ENCODE results near the gene AGPAT2. TPM values are rescaled to one million over a fixed set of nuclear protein-coding genes. Genes with fewer than 3 reads are reported as not detected.

Gene AGPAT2
- total and polyA plus RNA-seq, 2 donors, result 9.8 to 78.9 TPM

Small RNA genes within 50 kb of the gene (small RNA-seq; reads per million reads assigned to genes)
- gene MIR126, result 3,913 reads per million, percentile 100 among the genes with 10 or more reads in this experiment

Other genes with a start within 250 kb of the AGPAT2 start
- gene INPP5E, start 247.6 kb downstream of the AGPAT2 start, total RNA-seq, result 5.3 TPM
- 12.6 TPM for gene INPP5E, start 247.6 kb downstream of the AGPAT2 start, polyA plus RNA-seq
- gene SEC16A, start 204.4 kb downstream of the AGPAT2 start, total RNA-seq, result 24.3 TPM
- 36.4 TPM for gene SEC16A, start 204.4 kb downstream of the AGPAT2 start, polyA plus RNA-seq
- gene NOTCH1, start 141.4 kb downstream of the AGPAT2 start, total RNA-seq, result 25.6 TPM
- 19.7 TPM for gene NOTCH1, start 141.4 kb downstream of the AGPAT2 start, polyA plus RNA-seq
- 43.6 TPM for gene EGFL7, start 24.5 kb downstream of the AGPAT2 start, total RNA-seq
- gene EGFL7, start 24.5 kb downstream of the AGPAT2 start, polyA plus RNA-seq, result 138 TPM
- 10.8 TPM for gene DIPK1B, start 25.1 kb upstream of the AGPAT2 start, total RNA-seq
- 18.9 TPM for gene DIPK1B, start 25.1 kb upstream of the AGPAT2 start, polyA plus RNA-seq
- gene LCN10, start 55.5 kb upstream of the AGPAT2 start, total RNA-seq, result not detected
- gene LCN10, start 55.5 kb upstream of the AGPAT2 start, polyA plus RNA-seq, result 11.3 TPM
- not detected for gene LCN6, start 61.1 kb upstream of the AGPAT2 start, total RNA-seq
- gene LCN6, start 61.1 kb upstream of the AGPAT2 start, polyA plus RNA-seq, result 26.6 TPM
- not detected for gene LCN8, start 70.8 kb upstream of the AGPAT2 start, total RNA-seq
- not detected for gene LCN8, start 70.8 kb upstream of the AGPAT2 start, polyA plus RNA-seq
- gene LCN15, start 77.1 kb upstream of the AGPAT2 start, total RNA-seq, result not detected
- not detected for gene LCN15, start 77.1 kb upstream of the AGPAT2 start, polyA plus RNA-seq
- gene TMEM141, start 103.9 kb upstream of the AGPAT2 start, total RNA-seq, result 29.4 TPM
- gene TMEM141, start 103.9 kb upstream of the AGPAT2 start, polyA plus RNA-seq, result 83.2 TPM
- gene CCDC183, start 108.9 kb upstream of the AGPAT2 start, total RNA-seq, result 1.5 TPM
- 0.85 TPM for gene CCDC183, start 108.9 kb upstream of the AGPAT2 start, polyA plus RNA-seq
- 29.1 TPM for gene RABL6, start 120.5 kb upstream of the AGPAT2 start, total RNA-seq
- gene RABL6, start 120.5 kb upstream of the AGPAT2 start, polyA plus RNA-seq, result 60.0 TPM
- 0.69 TPM for gene AJM1, start 155.0 kb upstream of the AGPAT2 start, total RNA-seq
- gene AJM1, start 155.0 kb upstream of the AGPAT2 start, polyA plus RNA-seq, result 6.9 TPM
- 43.9 TPM for gene PHPT1, start 162.0 kb upstream of the AGPAT2 start, total RNA-seq
- 105 TPM for gene PHPT1, start 162.0 kb upstream of the AGPAT2 start, polyA plus RNA-seq
- 3.0 TPM for gene MAMDC4, start 164.9 kb upstream of the AGPAT2 start, total RNA-seq
- gene MAMDC4, start 164.9 kb upstream of the AGPAT2 start, polyA plus RNA-seq, result 3.8 TPM
- 128 TPM for gene EDF1, start 178.9 kb upstream of the AGPAT2 start, total RNA-seq
- gene EDF1, start 178.9 kb upstream of the AGPAT2 start, polyA plus RNA-seq, result 337 TPM
- gene TRAF2, start 199.1 kb upstream of the AGPAT2 start, total RNA-seq, result 7.9 TPM
- gene TRAF2, start 199.1 kb upstream of the AGPAT2 start, polyA plus RNA-seq, result 13.1 TPM